ENCODE results near the gene OLFML1. TPM values are rescaled to one million over a fixed set of nuclear protein-coding genes. Genes with fewer than 3 reads are reported as not detected.

Gene OLFML1
- total RNA-seq, 2 donors from 2014 or later = 0.81 to 1.5 TPM

GRCh38 chr11:7513234-7514098 is 28.2 kb downstream of the OLFML1 start, which contains the start of gene PPFIBP2:
PPFIBP2 (plus strand) TSS chr11:7513999; CDS start chr11:7549476, 35,477 bp downstream.
- no peaks in the 10 kb centered on the region for H3K9me3 ChIP-seq (ENCODE audit: control insufficient read depth, low read length)
- DNase-seq = peak; percentile 94
- Mint-ChIP-seq H3K4me3 (peak within 1 kb of the TSS; percentile 77), H3K27me3 (ENCODE audit: insufficient read depth) (peaks cover 24% of the 10 kb centered on the region), H3K36me3 (ENCODE audit: low read depth) (no peaks in the 10 kb centered on the region), H3K27ac (peak within 1 kb of the TSS; percentile 95), H3K9me3 (no peaks in the 10 kb centered on the region), H3K4me1 (peaks cover 53% of the 10 kb centered on the region)
- H3K36me3 ChIP-seq (ENCODE audit: control insufficient read depth, insufficient read depth, low read length) = no peaks in the 10 kb centered on the region
- peaks cover 7% of the 10 kb centered on the region for H3K27me3 ChIP-seq (ENCODE audit: control insufficient read depth, insufficient read depth, low read length, poor library complexity, severe bottlenecking)
- H3K27ac ChIP-seq (ENCODE audit: low read depth, low read length) = no peak within 1 kb of the TSS
- peaks cover 26% of the 10 kb centered on the region for H3K4me1 ChIP-seq (ENCODE audit: control insufficient read depth, insufficient read depth, low read length)
- H3K9ac ChIP-seq (ENCODE audit: extremely low read depth, low read length, poor library complexity, severe bottlenecking) = peak within 1 kb of the TSS; percentile 47
- WGBS, 2 experiments (ENCODE audit: insufficient coverage in 1 of 2, insufficient read length in 1 of 2) = 0% methylated on average over 16 to 79 of the region's 79 CpGs
- TF ChIP-seq, protein P1, sequence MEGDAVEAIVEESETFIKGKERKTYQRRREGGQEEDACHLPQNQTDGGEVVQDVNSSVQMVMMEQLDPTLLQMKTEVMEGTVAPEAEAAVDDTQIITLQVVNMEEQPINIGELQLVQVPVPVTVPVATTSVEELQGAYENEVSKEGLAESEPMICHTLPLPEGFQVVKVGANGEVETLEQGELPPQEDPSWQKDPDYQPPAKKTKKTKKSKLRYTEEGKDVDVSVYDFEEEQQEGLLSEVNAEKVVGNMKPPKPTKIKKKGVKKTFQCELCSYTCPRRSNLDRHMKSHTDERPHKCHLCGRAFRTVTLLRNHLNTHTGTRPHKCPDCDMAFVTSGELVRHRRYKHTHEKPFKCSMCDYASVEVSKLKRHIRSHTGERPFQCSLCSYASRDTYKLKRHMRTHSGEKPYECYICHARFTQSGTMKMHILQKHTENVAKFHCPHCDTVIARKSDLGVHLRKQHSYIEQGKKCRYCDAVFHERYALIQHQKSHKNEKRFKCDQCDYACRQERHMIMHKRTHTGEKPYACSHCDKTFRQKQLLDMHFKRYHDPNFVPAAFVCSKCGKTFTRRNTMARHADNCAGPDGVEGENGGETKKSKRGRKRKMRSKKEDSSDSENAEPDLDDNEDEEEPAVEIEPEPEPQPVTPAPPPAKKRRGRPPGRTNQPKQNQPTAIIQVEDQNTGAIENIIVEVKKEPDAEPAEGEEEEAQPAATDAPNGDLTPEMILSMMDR (conservative IDR thresholded peaks at IDR 0.05) = peak; percentile 82
- peak within 1 kb of the TSS; percentile 89 for H3K4me3 ChIP-seq (ENCODE audit: low read length)

DNA sequence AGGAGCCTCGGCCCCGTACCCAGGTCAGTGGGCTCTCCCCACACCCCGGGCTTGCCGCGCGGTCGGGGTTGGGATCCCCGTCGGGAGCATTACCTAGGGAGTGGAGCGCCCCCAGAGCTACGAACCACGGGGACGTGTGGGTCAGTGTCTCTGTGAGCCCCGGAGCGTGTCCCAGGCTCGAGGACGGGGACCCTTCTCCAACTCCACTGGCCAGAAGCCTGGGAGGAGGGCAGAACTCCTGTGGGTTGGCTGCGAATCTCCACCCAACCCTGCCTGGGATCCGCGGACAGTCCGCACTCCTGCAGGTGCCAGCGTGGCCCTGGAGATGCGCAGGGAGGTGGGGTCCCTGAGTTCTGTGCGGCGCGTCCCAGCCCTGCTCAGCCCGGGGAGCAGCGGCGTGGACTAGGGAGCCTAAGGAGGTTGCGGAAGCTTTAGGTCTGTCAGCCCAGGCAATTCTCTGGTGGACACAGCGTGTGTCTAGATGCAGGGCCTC is 28.8 kb downstream of the OLFML1 start:
- 2 to 8% methylated on average over 21 to 31 of the region's 31 CpGs for WGBS, 2 experiments (ENCODE audit: insufficient coverage in 1 of 2, insufficient read length in 1 of 2)
- Mint-ChIP-seq H3K27ac (no peak overlapping the region), H3K4me3 (peak overlapping the region; percentile 77), H3K27me3 (ENCODE audit: insufficient read depth) (peaks cover 25% of the 10 kb centered on the region), H3K36me3 (ENCODE audit: low read depth) (no peaks in the 10 kb centered on the region), H3K4me1 (peaks cover 46% of the 10 kb centered on the region), H3K9me3 (no peaks in the 10 kb centered on the region)
- no peaks in the 10 kb centered on the region for H3K9me3 ChIP-seq (ENCODE audit: control insufficient read depth, low read length)
- H3K36me3 ChIP-seq (ENCODE audit: control insufficient read depth, insufficient read depth, low read length) = no peaks in the 10 kb centered on the region
- peak overlapping the region; percentile 47 for H3K9ac ChIP-seq (ENCODE audit: extremely low read depth, low read length, poor library complexity, severe bottlenecking)
- H3K4me1 ChIP-seq (ENCODE audit: control insufficient read depth, insufficient read depth, low read length) = peaks cover 19% of the 10 kb centered on the region
- DNase-seq = no peak
- no peak overlapping the region for H3K27ac ChIP-seq (ENCODE audit: low read depth, low read length)
- H3K27me3 ChIP-seq (ENCODE audit: control insufficient read depth, insufficient read depth, low read length, poor library complexity, severe bottlenecking) = peaks cover 7% of the 10 kb centered on the region
- TF ChIP-seq, protein P1 (conservative IDR thresholded peaks at IDR 0.05) = no peak
- peak overlapping the region; percentile 89 for H3K4me3 ChIP-seq (ENCODE audit: low read length)

GRCh38 chr11:7515447-7515886 is 30.2 kb downstream of the OLFML1 start:
- Histone ChIP-seq H3K9ac (ENCODE audit: extremely low read depth, low read length, poor library complexity, severe bottlenecking) (no peak overlapping the region), H3K27me3 (ENCODE audit: control insufficient read depth, insufficient read depth, low read length, poor library complexity, severe bottlenecking) (peaks cover 7% of the 10 kb centered on the region), H3K4me1 (ENCODE audit: control insufficient read depth, insufficient read depth, low read length) (peaks cover 12% of the 10 kb centered on the region), H3K9me3 (ENCODE audit: control insufficient read depth, low read length) (no peaks in the 10 kb centered on the region), H3K36me3 (ENCODE audit: control insufficient read depth, insufficient read depth, low read length) (no peaks in the 10 kb centered on the region), H3K27ac (ENCODE audit: low read depth, low read length) (no peak overlapping the region), H3K4me3 (ENCODE audit: low read length) (peak overlapping the region; percentile 89)
- TF ChIP-seq, protein P1 (conservative IDR thresholded peaks at IDR 0.05) = no peak
- Mint-ChIP-seq H3K27ac (no peak overlapping the region), H3K27me3 (ENCODE audit: insufficient read depth) (peaks cover 25% of the 10 kb centered on the region), H3K36me3 (ENCODE audit: low read depth) (no peaks in the 10 kb centered on the region), H3K9me3 (no peaks in the 10 kb centered on the region), H3K4me3 (peak overlapping the region; percentile 17), H3K4me1 (peaks cover 39% of the 10 kb centered on the region)
- WGBS, 2 experiments (ENCODE audit: insufficient coverage in 1 of 2, insufficient read length in 1 of 2) = 93 to 100% methylated on average over 1 of the region's 1 CpG
- no peak for DNase-seq

Data from endodermal cell (in vitro differentiated cells).